ENCODE results near the gene IER5. TPM values are rescaled to one million over a fixed set of nuclear protein-coding genes. Genes with fewer than 3 reads are reported as not detected.

IER5 gene
- total RNA-seq, 1 donor from 2014 or later: 8.8 TPM

GRCh38 chr1:181104790-181105133, 16.3 kb downstream of the IER5 start:
- Mint-ChIP-seq H3K9me3 (ENCODE audit: unreplicated experiment) (peaks cover 11% of the 10 kb centered on the region), H3K27me3 (ENCODE audit: unreplicated experiment) (peaks cover 18% of the 10 kb centered on the region), H3K36me3 (ENCODE audit: unreplicated experiment) (peaks cover 10% of the 10 kb centered on the region), H3K4me1 (ENCODE audit: low read depth, unreplicated experiment) (peaks cover 31% of the 10 kb centered on the region), H3K27ac (ENCODE audit: unreplicated experiment) (peak overlapping the region; percentile 94), H3K4me3 (ENCODE audit: unreplicated experiment) (peak overlapping the region; percentile 94)
- TF ChIP-seq CTCF (IDR thresholded peaks at IDR 0.05; ENCODE audit: partially characterized antibody, unreplicated experiment): peak; percentile 22
- DNase-seq: peak; percentile 71

- peak overlapping the region; percentile 85 for H3K27ac Mint-ChIP-seq (ENCODE audit: unreplicated experiment)
- H3K4me3 Mint-ChIP-seq (ENCODE audit: unreplicated experiment): peak overlapping the region; percentile 95
- H3K36me3 Mint-ChIP-seq (ENCODE audit: unreplicated experiment): peaks cover 10% of the 10 kb centered on the region
- peaks cover 11% of the 10 kb centered on the region for H3K9me3 Mint-ChIP-seq (ENCODE audit: unreplicated experiment)
- TF ChIP-seq CTCF (IDR thresholded peaks at IDR 0.05; ENCODE audit: partially characterized antibody, unreplicated experiment): no peak
- peaks cover 28% of the 10 kb centered on the region for H3K4me1 Mint-ChIP-seq (ENCODE audit: low read depth, unreplicated experiment)
- DNase-seq: peak; percentile 92
- H3K27me3 Mint-ChIP-seq (ENCODE audit: unreplicated experiment): peaks cover 20% of the 10 kb centered on the region
These were observed 16.9 kb downstream of the IER5 start for GRCh38 chr1:181105134-181106021.

GRCh38 chr1:181106022-181106312, 17.5 kb downstream of the IER5 start:
- Mint-ChIP-seq H3K4me3 (ENCODE audit: unreplicated experiment) (peak overlapping the region; percentile 95), H3K4me1 (ENCODE audit: low read depth, unreplicated experiment) (peaks cover 28% of the 10 kb centered on the region), H3K27me3 (ENCODE audit: unreplicated experiment) (peaks cover 18% of the 10 kb centered on the region), H3K27ac (ENCODE audit: unreplicated experiment) (peak overlapping the region; percentile 85), H3K9me3 (ENCODE audit: unreplicated experiment) (peaks cover 11% of the 10 kb centered on the region), H3K36me3 (ENCODE audit: unreplicated experiment) (peaks cover 6% of the 10 kb centered on the region)
- DNase-seq: no peak
- TF ChIP-seq CTCF (IDR thresholded peaks at IDR 0.05; ENCODE audit: partially characterized antibody, unreplicated experiment): no peak

- peaks cover 28% of the 10 kb centered on the region for H3K4me1 Mint-ChIP-seq (ENCODE audit: low read depth, unreplicated experiment)
- H3K4me3 Mint-ChIP-seq (ENCODE audit: unreplicated experiment): peak overlapping the region; percentile 95
- H3K27ac Mint-ChIP-seq (ENCODE audit: unreplicated experiment): no peak overlapping the region
- DNase-seq: no peak
- H3K9me3 Mint-ChIP-seq (ENCODE audit: unreplicated experiment): peaks cover 11% of the 10 kb centered on the region
- no peak for TF ChIP-seq CTCF (IDR thresholded peaks at IDR 0.05; ENCODE audit: partially characterized antibody, unreplicated experiment)
- H3K27me3 Mint-ChIP-seq (ENCODE audit: unreplicated experiment): peaks cover 18% of the 10 kb centered on the region
- H3K36me3 Mint-ChIP-seq (ENCODE audit: unreplicated experiment): peaks cover 5% of the 10 kb centered on the region
These were observed 18.0 kb downstream of the IER5 start for GRCh38 chr1:181106479-181106878.

GRCh38 chr1:181107711-181108110, 19.2 kb downstream of the IER5 start:
- peaks cover 38% of the 10 kb centered on the region for H3K4me1 Mint-ChIP-seq (ENCODE audit: low read depth, unreplicated experiment)
- H3K9me3 Mint-ChIP-seq (ENCODE audit: unreplicated experiment): peaks cover 10% of the 10 kb centered on the region
- no peak overlapping the region for H3K4me3 Mint-ChIP-seq (ENCODE audit: unreplicated experiment)

More at GRCh38 chr1:181107711-181108110, 19.2 kb downstream of the IER5 start:
- DNase-seq: no peak
- Mint-ChIP-seq H3K27me3 (ENCODE audit: unreplicated experiment) (peaks cover 18% of the 10 kb centered on the region), H3K36me3 (ENCODE audit: unreplicated experiment) (peaks cover 5% of the 10 kb centered on the region), H3K27ac (ENCODE audit: unreplicated experiment) (no peak overlapping the region)
- no peak for TF ChIP-seq CTCF (IDR thresholded peaks at IDR 0.05; ENCODE audit: partially characterized antibody, unreplicated experiment)
